Fibroblast of lung (primary cell): ENCODE data around the gene PHF1.

Experiments
- CTCF ChIP-seq, 2 donors: IDR thresholded peaks in 1 of 2; conservative IDR thresholded peaks in 1 of 2; 1 replicate in 1 of 2; 2 replicates in 1 of 2; pipeline ENCODE4 v1.5.1; 2011 to 2012; ENCODE audit warnings: low read length in 2 of 2, control low read depth in 1 of 2, inconsistent platforms in 1 of 2, low read depth in 1 of 2, mild to moderate bottlenecking in 1 of 2
- EZH2 ChIP-seq: IDR thresholded peaks from 2 replicates; pipeline ENCODE4 v1.5.1; 2012; ENCODE audit warnings: low read length, control low read depth, mild to moderate bottlenecking; ENCODE audit errors: missing control alignments

DNA sequence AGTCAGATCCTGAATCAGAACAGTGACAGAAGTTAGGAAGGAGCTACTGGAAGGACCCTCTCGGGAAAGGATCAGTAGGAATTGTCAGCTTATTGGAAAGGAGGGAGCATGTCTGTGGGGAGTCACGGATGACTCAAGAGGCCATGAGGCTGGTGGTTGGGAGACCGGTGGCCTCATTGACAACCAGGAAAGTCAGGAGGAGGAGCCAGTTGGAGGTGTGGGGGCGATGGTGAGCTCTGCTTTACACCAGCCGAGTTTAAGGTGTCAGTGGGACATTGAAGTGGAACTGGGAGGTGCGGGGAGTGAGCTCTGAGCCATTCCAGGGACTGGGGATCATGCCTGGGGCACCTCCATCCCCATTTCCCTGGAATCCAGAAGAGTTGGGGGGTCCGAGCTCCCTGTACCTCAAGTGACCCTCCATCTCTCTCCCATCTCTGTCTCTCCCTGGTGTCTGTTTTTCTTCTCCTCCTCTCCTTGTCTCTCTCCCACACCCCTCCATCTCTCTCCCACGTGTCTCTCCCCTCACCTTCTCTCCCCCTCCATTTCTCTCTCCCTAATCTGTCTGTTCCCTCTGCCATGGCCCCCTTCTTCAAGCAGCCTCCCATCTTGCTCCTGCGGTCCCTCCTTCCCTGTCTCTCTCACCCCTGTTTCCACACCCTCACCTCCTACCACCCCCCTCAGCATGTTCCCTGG is 29.3 kb downstream of the PHF1 start:
- TF ChIP-seq CTCF (conservative IDR thresholded peaks at IDR 0.05 in 1 of 2, IDR thresholded peaks at IDR 0.05 in 1 of 2; ENCODE audit: low read depth in 1 of 2, low read length in 2 of 2) (no peak), EZH2 (no peak)
